HFF-Myc (cell line): ENCODE data around the gene NRP1.

Experiments
- DNase-seq: peaks from one replicate; pipeline ENCODE4 v3.0.0-alpha.2; 2011; ENCODE audit warnings: low read depth; ENCODE audit errors: extremely low read depth
- H3K4me3 ChIP-seq: replicated peaks from 2 replicates; pipeline ENCODE4 v1.5.1; 2011; ENCODE audit warnings: low read depth, mild to moderate bottlenecking, control low read depth, low read length
- CTCF ChIP-seq: IDR thresholded peaks from 2 replicates; pipeline ENCODE4 v1.5.1; 2012; ENCODE audit warnings: mild to moderate bottlenecking, low read depth, low read length, control low read depth; ENCODE audit errors: missing control alignments

Gene NRP1

GRCh38 chr10:33365871-33366411, 31.5 kb upstream of the NRP1 start:
- peak; percentile 61 for DNase-seq
- no peak for TF ChIP-seq CTCF
- no peak overlapping the region for H3K4me3 ChIP-seq

GRCh38 chr10:33365301-33365700, 30.8 kb upstream of the NRP1 start:
- DNase-seq, result no peak
- TF ChIP-seq CTCF, result no peak
- no peak overlapping the region for H3K4me3 ChIP-seq

- no peak for TF ChIP-seq CTCF
- H3K4me3 ChIP-seq, result no peak overlapping the region
- DNase-seq, result no peak
Observed at GRCh38 chr10:33363106-33363505, 28.6 kb upstream of the NRP1 start.

- no peak for TF ChIP-seq CTCF
- DNase-seq, result no peak
- H3K4me3 ChIP-seq, result no peak overlapping the region
Observed at GRCh38 chr10:33358016-33358415, 23.5 kb upstream of the NRP1 start.

- no peak overlapping the region for H3K4me3 ChIP-seq
- DNase-seq, result no peak
- no peak for TF ChIP-seq CTCF
Observed at GRCh38 chr10:33355274-33355673, 20.8 kb upstream of the NRP1 start.

- no peak for TF ChIP-seq CTCF
- H3K4me3 ChIP-seq, result no peak overlapping the region
- no peak for DNase-seq
Observed at GRCh38 chr10:33353853-33354252, 19.4 kb upstream of the NRP1 start.

- no peak for TF ChIP-seq CTCF
- H3K4me3 ChIP-seq, result no peak overlapping the region
- no peak for DNase-seq
Observed at GRCh38 chr10:33353334-33353733, 18.9 kb upstream of the NRP1 start.
